Smooth muscle cell (in vitro differentiated cells): ENCODE measurements around the gene RFPL2. TPM values are rescaled to one million over a fixed set of nuclear protein-coding genes. Genes with fewer than 3 reads are reported as not detected.
"Not testable (repeated sequence)": the region's sequence is repeated elsewhere in the genome, so short reads cannot be mapped to it uniquely, and the experiment has no call there.

Experiments used
- DNase-seq: peaks from one replicate; lab custom pipeline; 2025; ENCODE audit not compliant: unreplicated experiment; lab: John Stamatoyannopoulos, UW
- H2AFZ ChIP-seq: fragments of 200-600 bp; sonication (generic); 2 replicates; pipeline ENCODE4 v1.6.0; 2016; ENCODE audit warnings: antibody characterized with exemption, low read depth, mild to moderate bottlenecking
- H3F3A ChIP-seq: fragments of 200-600 bp; sonication (generic); 2 replicates; pipeline ENCODE4 v1.6.0; 2017; ENCODE audit warnings: antibody characterized with exemption, low read depth
- H3K27ac ChIP-seq: fragments of 200-600 bp; sonication (generic); 2 replicates; pipeline ENCODE4 v1.5.1; 2016; ENCODE audit warnings: low read depth, mild to moderate bottlenecking
- H3K27me3 ChIP-seq: fragments of 200-600 bp; sonication (generic); 2 replicates; pipeline ENCODE4 v1.6.1; 2016; ENCODE audit warnings: low read depth, mild to moderate bottlenecking
- H3K36me3 ChIP-seq: fragments of 200-600 bp; sonication (generic); 2 replicates; pipeline ENCODE4 v1.5.1; 2016; ENCODE audit warnings: low read depth
- H3K4me1 ChIP-seq: fragments of 200-600 bp; sonication (generic); 2 replicates; pipeline ENCODE4 v1.5.1; 2016; ENCODE audit warnings: low read depth
- H3K4me2 ChIP-seq: fragments of 200-600 bp; sonication (generic); 2 replicates; pipeline ENCODE4 v1.6.0; 2016; ENCODE audit warnings: mild to moderate bottlenecking
- H3K4me3 ChIP-seq: fragments of 200-600 bp; sonication (generic); 2 replicates; pipeline ENCODE4 v1.5.1; 2016; ENCODE audit warnings: mild to moderate bottlenecking
- H3K79me2 ChIP-seq: fragments of 200-600 bp; sonication (generic); 2 replicates; pipeline ENCODE4 v1.6.0; 2016; ENCODE audit warnings: low read depth, mild to moderate bottlenecking
- H3K9ac ChIP-seq: fragments of 200-600 bp; sonication (generic); 2 replicates; pipeline ENCODE4 v1.6.0; 2016; ENCODE audit warnings: low read depth
- H3K9me3 ChIP-seq: fragments of 200-600 bp; sonication (generic); replicated peaks from 2 replicates; pipeline ENCODE4 v1.5.1; 2016; ENCODE audit warnings: low read depth
- H4K20me1 ChIP-seq: fragments of 200-600 bp; sonication (generic); 2 replicates; pipeline ENCODE4 v1.6.0; 2016; ENCODE audit warnings: low read depth
- CTCF ChIP-seq: fragments of 200-600 bp; sonication (generic); IDR thresholded peaks from 2 replicates; pipeline ENCODE4 v1.5.1; 2017; ENCODE audit warnings: borderline replicate concordance, mild to moderate bottlenecking, antibody characterized with exemption; ENCODE audit not compliant: insufficient read depth, poor library complexity, severe bottlenecking
- WGBS: methylation state at CpG from one replicate; pipeline ENCODE4 v1.1.7; 2016; ENCODE audit warnings: low lambda C conversion rate; 5-methylcytosine and 5-hydroxymethylcytosine counted together
- polyA plus RNA-seq: library from polyadenylated mRNA; unstranded; fragments of >200 nt; fragmentation: Nextera tagmentation; extraction: Ambion mirVana; gene quantifications from 2 replicates; pipeline ENCODE4 v1.2.1, GENCODE V29; 2016
- total RNA-seq: library from RNA; depleted of rRNA; stranded (reverse); fragments of >200 nt; gene quantifications from 2 replicates; pipeline ENCODE4 v1.2.3, GENCODE V29; 2014

RFPL2 gene
- total and polyA plus RNA-seq, 2 experiments from 2014 or later: not detected

- Histone ChIP-seq H2AFZ (no peak within 1 kb of the TSS), H4K20me1 (no peaks in the 10 kb centered on the region), H3K4me2 (no peak within 1 kb of the TSS), H3K36me3 (no peaks in the 10 kb centered on the region), H3K9me3 (no peaks in the 10 kb centered on the region), H3K9ac (no peak within 1 kb of the TSS), H3K27ac (no peak within 1 kb of the TSS), H3K79me2 (no peaks in the 10 kb centered on the region), H3K4me3 (no peak within 1 kb of the TSS), H3K27me3 (no peaks in the 10 kb centered on the region), H3K4me1 (no peaks in the 10 kb centered on the region), H3F3A (no peaks in the 10 kb centered on the region)
- DNase-seq: no peak
- 84% methylated on average over 12 of the region's 12 CpGs for WGBS
- no peak for TF ChIP-seq CTCF
These were observed 46.0 kb downstream of the RFPL2 start, which contains the start of gene C22orf42 for GRCh38 chr22:32158712-32159533. Gene C22orf42 (minus strand): TSS chr22:32159303. CDS start chr22:32159215, 88 bp downstream.

- H3K36me3 ChIP-seq, H3K27me3 ChIP-seq, DNase-seq, H2AFZ ChIP-seq, H3K9me3 ChIP-seq, H3K4me2 ChIP-seq, H3K9ac ChIP-seq, H3F3A ChIP-seq, H3K4me1 ChIP-seq, H3K4me3 ChIP-seq, H3K27ac ChIP-seq, H3K79me2 ChIP-seq, H4K20me1 ChIP-seq: not testable (repeated sequence)
- 90% methylated on average over 5 of the region's 5 CpGs for WGBS
These were observed 47.2 kb downstream of the RFPL2 start for GRCh38 chr22:32157632-32158031.

- not testable (repeated sequence) for H2AFZ ChIP-seq, H3K9ac ChIP-seq, H4K20me1 ChIP-seq, DNase-seq, H3K36me3 ChIP-seq, H3K79me2 ChIP-seq, H3F3A ChIP-seq, H3K9me3 ChIP-seq, H3K4me3 ChIP-seq, H3K27ac ChIP-seq, H3K4me2 ChIP-seq, H3K27me3 ChIP-seq, H3K4me1 ChIP-seq
- 90% methylated on average over 4 of the region's 4 CpGs for WGBS
These were observed 50.1 kb downstream of the RFPL2 start for GRCh38 chr22:32154727-32155126.

- H2AFZ ChIP-seq, H3K4me2 ChIP-seq, H3K27me3 ChIP-seq, H3K9ac ChIP-seq, H4K20me1 ChIP-seq, H3F3A ChIP-seq, DNase-seq, H3K4me3 ChIP-seq, H3K36me3 ChIP-seq, H3K27ac ChIP-seq, H3K9me3 ChIP-seq, H3K4me1 ChIP-seq, H3K79me2 ChIP-seq: not testable (repeated sequence)
- 76% methylated on average over 6 of the region's 6 CpGs for WGBS
These were observed 53.2 kb downstream of the RFPL2 start for GRCh38 chr22:32151641-32152040.

DNA sequence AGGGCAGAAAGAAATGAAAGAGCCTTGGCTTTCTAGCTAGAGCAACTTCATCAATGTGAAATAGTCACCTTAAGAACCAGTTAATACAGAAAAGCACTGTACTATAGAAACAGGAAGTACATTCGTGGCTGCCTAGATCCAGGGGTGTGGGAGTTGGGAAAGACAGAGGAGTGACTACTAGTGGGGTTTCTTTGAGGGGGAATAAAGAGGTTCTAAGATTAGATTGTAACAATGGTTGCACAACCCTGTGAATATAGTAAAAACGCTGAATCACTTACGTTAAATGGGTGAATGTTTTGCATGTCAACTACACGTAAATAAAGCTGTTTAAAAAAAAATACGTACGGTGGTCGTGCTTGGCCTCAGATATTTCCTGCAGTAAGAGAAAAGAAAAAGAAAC lies 54.2 kb downstream of the RFPL2 start:
- not testable (repeated sequence) for H3K36me3 ChIP-seq, H3K79me2 ChIP-seq, H3F3A ChIP-seq, H3K4me3 ChIP-seq, H4K20me1 ChIP-seq, H3K27ac ChIP-seq, H3K4me2 ChIP-seq, H3K4me1 ChIP-seq, H3K9ac ChIP-seq, H3K27me3 ChIP-seq, H2AFZ ChIP-seq, H3K9me3 ChIP-seq, DNase-seq
- WGBS: 84% methylated on average over 7 of the region's 7 CpGs

DNA sequence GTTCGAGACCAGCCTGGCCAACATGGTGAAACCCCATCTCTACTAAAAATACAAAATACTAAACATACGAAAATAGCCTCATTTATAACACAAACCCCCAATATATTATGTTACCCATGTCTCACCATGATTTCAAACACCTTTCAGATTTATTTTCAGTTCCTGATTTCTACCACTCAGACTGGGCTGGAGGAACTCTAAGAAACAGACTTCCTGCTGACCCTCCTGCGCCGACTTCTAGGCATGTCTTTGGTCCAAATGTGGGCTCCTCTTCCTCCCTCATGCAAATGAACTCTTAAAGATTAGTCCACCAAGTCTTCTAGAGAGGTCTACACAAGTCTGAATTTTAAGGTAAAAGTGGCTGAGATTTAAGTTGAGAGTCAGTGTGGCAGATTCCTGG lies 56.5 kb downstream of the RFPL2 start:
- DNase-seq, H3K4me1 ChIP-seq, H3K27ac ChIP-seq, H3K4me3 ChIP-seq, H3K27me3 ChIP-seq, H3K9me3 ChIP-seq, H2AFZ ChIP-seq, H3K36me3 ChIP-seq, H3K9ac ChIP-seq, H4K20me1 ChIP-seq, H3K4me2 ChIP-seq, H3F3A ChIP-seq, H3K79me2 ChIP-seq: not testable (repeated sequence)
- 96% methylated on average over 4 of the region's 4 CpGs for WGBS

DNA sequence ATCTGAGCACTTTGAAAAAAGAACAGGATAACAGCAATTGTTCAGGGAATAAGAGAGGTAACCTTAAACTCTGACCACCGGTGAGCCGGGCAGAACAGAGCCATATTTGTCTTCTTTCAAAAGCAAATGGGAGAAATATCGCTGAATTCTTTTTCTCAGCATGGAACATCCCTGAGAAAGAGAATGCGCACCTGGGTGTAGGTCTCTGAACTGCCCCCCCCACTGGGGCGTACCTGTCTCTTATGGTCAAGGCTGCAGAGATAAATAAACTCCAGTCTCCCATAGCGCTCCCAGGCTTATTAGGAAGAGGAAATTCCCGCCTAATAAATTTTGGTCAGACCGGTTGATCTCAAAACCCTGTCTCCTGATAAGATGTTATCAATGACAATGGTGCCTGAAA lies 57.7 kb downstream of the RFPL2 start:
- not testable (repeated sequence) for H3K79me2 ChIP-seq, H3K4me1 ChIP-seq, H3F3A ChIP-seq, H3K4me2 ChIP-seq, DNase-seq, H3K36me3 ChIP-seq, H3K27me3 ChIP-seq, H3K9ac ChIP-seq, H3K9me3 ChIP-seq, H3K27ac ChIP-seq, H4K20me1 ChIP-seq, H3K4me3 ChIP-seq, H2AFZ ChIP-seq
- WGBS: 80% methylated on average over 8 of the region's 8 CpGs
